ENCODE data around the gene REV3L. TPM values are rescaled to one million over a fixed set of nuclear protein-coding genes. Genes with fewer than 3 reads are reported as not detected.

Gene REV3L
- total and polyA plus RNA-seq, 2 of the 8 experiments (the other 6 are each of a cell fraction or from before 2014, with no cell fraction given), result 2.1 to 6.6 TPM

DNA sequence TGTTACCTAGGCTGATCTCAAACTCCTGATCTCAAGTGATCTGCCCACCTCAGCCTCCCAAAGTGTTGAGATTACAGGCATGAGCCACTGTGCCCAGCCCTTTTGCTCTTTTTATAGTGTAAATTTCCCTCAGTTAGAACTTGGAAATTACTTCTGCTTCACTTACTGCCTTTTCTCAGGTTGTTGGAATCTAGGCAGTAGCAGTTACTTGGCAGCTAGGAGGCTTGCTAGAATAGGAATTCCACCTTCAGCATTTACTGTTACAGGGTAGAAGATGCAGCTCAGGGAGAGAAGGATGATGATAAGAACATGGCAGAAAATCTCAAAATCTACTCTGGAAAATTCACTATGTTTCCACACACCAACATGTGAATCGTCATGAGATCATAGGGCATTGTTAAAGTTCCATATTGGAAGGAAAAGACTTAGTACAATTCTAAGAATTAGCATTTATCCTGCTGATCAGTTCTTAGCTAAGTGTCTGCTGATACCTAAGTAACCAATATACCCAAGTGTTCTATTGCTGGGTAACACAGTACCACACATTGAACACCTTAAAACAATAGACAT, 213.5 kb downstream of the REV3L start:
- FAIRE-seq (no peak), DNase-seq (ENCODE audit: low read depth in 1 of 2, low spot score in 2 of 2) (no peak)
- H3K18ac ChIP-seq (ENCODE audit: extremely low read depth, low read length), result no peak overlapping the region
- H3K23me2 ChIP-seq (ENCODE audit: low read depth, low read length), result no peaks in the 10 kb centered on the region
- H4K8ac ChIP-seq (ENCODE audit: extremely low read depth, insufficient read depth, low read length), result no peak overlapping the region
- no peak overlapping the region for H4K5ac ChIP-seq (ENCODE audit: insufficient read length, low read depth, low read length)
- no peak overlapping the region for H3K23ac ChIP-seq (ENCODE audit: insufficient read length)
- peaks cover 2% of the 10 kb centered on the region in 2 experiments; a peak in 2 of 4 replicates for H3K79me2 ChIP-seq (ENCODE audit: control insufficient read depth in 1 of 2, insufficient read depth in 2 of 2, low read length in 2 of 2)
- no peaks in the 10 kb centered on the region for H3K27me3 ChIP-seq (replicated peaks in 1 of 4; ENCODE audit: control insufficient read depth in 3 of 4, extremely low read depth in 1 of 4, insufficient read depth in 3 of 4, low read length in 3 of 4)
- H3K4ac ChIP-seq (replicated peaks; ENCODE audit: insufficient read length, low read depth, low read length), result no peak overlapping the region
- ChIA-PET CTCF (ENCODE audit: partially characterized antibody) (interaction anchor here (1.1 to 3.6 kb wide), 2 partner anchors 10 to 241 kb away, joined by 3 to 16 read pairs; a partner anchor contains a TSS), POLR2A (ENCODE audit: partially characterized antibody) (interaction anchor here (1.3 to 1.4 kb wide), 2 partner anchors 14 to 314 kb away, joined by 3 read pairs; no protein-coding TSS in a partner anchor)
- no peaks in the 10 kb centered on the region for H3K9me3 ChIP-seq (ENCODE audit: insufficient read depth in 2 of 2, low read depth in 1 of 2, low read length in 1 of 2)
- H3K9ac ChIP-seq (replicated peaks in 1 of 4; ENCODE audit: extremely low read depth in 1 of 4, low read depth in 3 of 4, low read length in 3 of 4), result no peak overlapping the region
- H4K20me1 ChIP-seq (replicated peaks in 1 of 2; ENCODE audit: control insufficient read depth in 1 of 2, insufficient read depth in 2 of 2, low read length in 2 of 2), result peaks cover 0 to 1% of the 10 kb centered on the region in 2 experiments
- H2BK15ac ChIP-seq (ENCODE audit: low read length), result no peak overlapping the region
- H2AFZ ChIP-seq (ENCODE audit: low read length), result no peak overlapping the region
- no peak overlapping the region for H3K27ac ChIP-seq (ENCODE audit: low read depth, low read length)
- H3K4me1 ChIP-seq (replicated peaks in 1 of 4; ENCODE audit: control insufficient read depth in 3 of 4, insufficient read depth in 4 of 4, low read length in 3 of 4), result no peaks in the 10 kb centered on the region
- H2BK12ac ChIP-seq (ENCODE audit: low read depth, low read length), result no peak overlapping the region
- no peak overlapping the region for H3K4me3 ChIP-seq (ENCODE audit: extremely low read depth in 1 of 4, insufficient read depth in 2 of 4, low read depth in 3 of 4, low read length in 4 of 4)
- no peak overlapping the region for H3K4me2 ChIP-seq (ENCODE audit: insufficient read depth in 1 of 2, low read depth in 2 of 2, low read length in 2 of 2)
- no peak overlapping the region for H2BK20ac ChIP-seq (ENCODE audit: low read length)
- TF ChIP-seq SP4 (IDR thresholded peaks at IDR 0.05; ENCODE audit: low read length), result no peak
- TF ChIP-seq BACH1 (IDR thresholded peaks at IDR 0.05; ENCODE audit: low read length), result no peak
- no peak for TF ChIP-seq EP300 (IDR thresholded peaks at IDR 0.05; ENCODE audit: borderline replicate concordance in 1 of 2, low read depth in 2 of 2, low read length in 2 of 2)
- TF ChIP-seq RAD21 (IDR thresholded peaks at IDR 0.05 in 1 of 2, conservative IDR thresholded peaks at IDR 0.05 in 1 of 2; ENCODE audit: low read depth in 2 of 2, low read length in 2 of 2), result no peak
- TF ChIP-seq SIN3A (conservative IDR thresholded peaks at IDR 0.05 in 1 of 2, IDR thresholded peaks at IDR 0.05 in 1 of 2; ENCODE audit: low read depth in 1 of 2, low read length in 2 of 2), result no peak
- TF ChIP-seq RXRA (IDR thresholded peaks at IDR 0.05; ENCODE audit: insufficient read depth, low read depth, low read length), result no peak
- no peak for TF ChIP-seq POLR2A (IDR thresholded peaks at IDR 0.05; ENCODE audit: control extremely low read depth in 1 of 2, low read depth in 2 of 2, low read length in 2 of 2)
- no peak for TF ChIP-seq YY1 (IDR thresholded peaks at IDR 0.05; ENCODE audit: low read depth, low read length)
- no peaks in the 10 kb centered on the region for H3K79me1 ChIP-seq (ENCODE audit: low read depth, low read length)
- no peak overlapping the region for H4K91ac ChIP-seq (replicated peaks; ENCODE audit: insufficient read length, low read length)
- WGBS, 2 experiments (ENCODE audit: extremely low coverage in 1 of 2, insufficient coverage in 1 of 2, insufficient read length in 1 of 2, insufficient replicate concordance in 2 of 2, low coverage in 1 of 2, low lambda C conversion rate in 2 of 2, missing lambda C conversion rate in 1 of 2), result 95% methylated on average over 1 of the region's 1 CpG; no CpG with 5 or more reads in 1 of the 2 experiments
- H3K36me3 ChIP-seq (ENCODE audit: control insufficient read depth in 2 of 4, insufficient read depth in 4 of 4, low read length in 3 of 4), result peaks cover 4 to 46% (median 21%) of the 10 kb centered on the region in 4 experiments; a peak in 7 of 8 replicates
- H2BK120ac ChIP-seq (replicated peaks; ENCODE audit: low read depth, low read length), result no peak overlapping the region
- H3K56ac ChIP-seq (replicated peaks; ENCODE audit: insufficient read length, low read depth, low read length), result no peak overlapping the region
- H2AK5ac ChIP-seq (ENCODE audit: low read depth, low read length), result no peak overlapping the region
- no peak overlapping the region for H3K14ac ChIP-seq (ENCODE audit: insufficient read length)
- H2BK5ac ChIP-seq (ENCODE audit: low read depth, low read length), result no peak overlapping the region

Data from H1 (cell line).